NCI-H345 (cell line): ENCODE measurements around the gene VAV1.
"Not testable (repeated sequence)": the region's sequence is repeated elsewhere in the genome, so short reads cannot be mapped to it uniquely, and the experiment has no call there.

Source experiments
- DNase-seq: peaks from one replicate; lab custom pipeline; 2025; lab: John Stamatoyannopoulos, UW

Gene VAV1

GRCh38 chr19:6761053-6761676, 11.3 kb upstream of the VAV1 start:
- DNase-seq: no peak

- not testable (repeated sequence) for DNase-seq
These were observed 10.2 kb upstream of the VAV1 start for GRCh38 chr19:6762253-6762797.

GRCh38 chr19:6765738-6766356, 6.7 kb upstream of the VAV1 start:
- peak; percentile 40 for DNase-seq

GRCh38 chr19:6766357-6767080, 6.0 kb upstream of the VAV1 start:
- DNase-seq: no peak

DNA sequence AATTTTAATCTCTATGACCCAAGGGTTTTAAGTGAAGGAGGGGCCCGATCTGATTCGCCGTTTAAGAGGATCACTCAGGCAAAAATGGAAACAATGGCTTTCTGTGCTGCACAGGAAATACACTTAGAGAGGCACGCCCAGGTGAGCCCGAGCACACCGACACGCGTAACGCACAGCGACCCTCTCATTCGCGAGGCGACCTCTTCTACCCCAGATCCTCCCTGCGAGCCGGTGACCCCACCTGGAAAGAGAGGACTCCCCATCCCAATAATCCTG, 5.5 kb upstream of the VAV1 start:
- DNase-seq: peak; percentile 50

DNA sequence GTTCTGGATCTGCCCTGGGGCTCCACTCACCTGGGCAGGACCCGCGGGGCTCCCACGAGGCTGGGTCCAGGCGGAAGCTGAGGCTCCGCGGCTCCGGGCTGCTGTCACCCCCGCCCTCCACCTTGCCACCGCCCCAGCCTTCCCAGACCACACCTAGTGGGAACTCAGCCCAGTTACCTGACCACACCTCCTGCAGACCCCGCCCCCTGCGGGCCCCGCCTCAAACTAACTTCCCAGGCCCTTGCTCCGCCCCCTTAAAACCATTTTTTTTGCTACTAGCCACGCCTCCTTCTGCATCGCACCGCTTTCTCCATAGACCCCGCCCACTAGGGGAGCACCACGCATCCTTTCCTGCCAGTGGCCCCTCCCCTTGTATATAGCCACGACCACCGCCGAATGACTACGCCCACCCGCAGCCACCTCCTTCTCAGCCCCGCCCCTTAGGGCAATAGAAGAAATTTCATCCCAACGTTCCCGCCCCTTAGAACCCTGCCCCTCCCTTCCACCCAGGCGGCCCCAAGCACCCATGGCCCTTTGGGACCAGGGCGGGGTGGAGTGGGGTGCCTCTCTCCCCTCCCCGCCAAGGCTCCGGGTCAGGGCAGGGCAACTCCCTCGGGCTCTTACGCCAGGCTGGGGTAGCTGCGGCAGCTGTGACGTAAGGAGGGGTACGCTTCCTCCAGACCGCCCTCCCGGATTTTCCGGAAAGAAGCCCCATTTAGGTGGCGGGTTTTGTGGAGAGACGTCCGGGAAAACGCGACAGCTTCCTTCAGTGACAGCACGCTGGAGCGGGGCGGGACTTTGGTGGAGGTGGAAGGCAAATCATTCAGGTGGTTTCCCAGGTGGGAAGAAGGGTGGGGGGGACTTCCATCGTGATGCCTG, 4.9 kb upstream of the VAV1 start, which contains the start of gene SH2D3A:
SH2D3A (minus strand) TSS at position 79 of the 879 bp plus-strand sequence. CDS start 3,687 bp downstream, outside the sequence.
- peak; percentile 86 for DNase-seq

DNA sequence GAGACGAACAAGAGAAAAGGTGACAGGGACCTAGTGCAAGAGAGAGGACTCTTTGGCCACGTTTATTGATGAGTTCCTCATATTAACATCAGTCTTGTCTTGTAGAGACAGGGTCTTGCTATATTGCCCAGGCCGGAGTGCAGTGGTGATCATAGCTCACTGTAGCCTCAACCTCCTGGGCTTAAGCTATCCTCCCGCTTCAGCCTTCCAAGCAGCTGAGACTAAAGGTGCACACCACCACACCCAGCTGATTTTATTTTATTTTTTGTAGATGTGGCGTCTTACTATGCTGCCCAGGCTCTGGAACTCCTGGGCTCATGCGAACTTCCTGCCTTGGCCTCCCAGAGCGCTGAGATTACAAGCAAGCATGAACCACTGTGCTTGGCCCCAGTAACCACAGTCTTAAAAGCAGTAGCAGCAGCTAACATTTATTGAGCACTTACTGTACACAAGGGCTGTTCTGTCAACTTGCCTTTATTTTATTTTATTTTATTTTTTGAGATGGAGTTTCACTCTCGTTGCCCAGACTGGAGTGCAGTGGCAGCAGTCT, 4.2 kb upstream of the VAV1 start:
- no peak for DNase-seq

- no peak for DNase-seq
These were observed 3.4 kb upstream of the VAV1 start for GRCh38 chr19:6769006-6769619.

DNA sequence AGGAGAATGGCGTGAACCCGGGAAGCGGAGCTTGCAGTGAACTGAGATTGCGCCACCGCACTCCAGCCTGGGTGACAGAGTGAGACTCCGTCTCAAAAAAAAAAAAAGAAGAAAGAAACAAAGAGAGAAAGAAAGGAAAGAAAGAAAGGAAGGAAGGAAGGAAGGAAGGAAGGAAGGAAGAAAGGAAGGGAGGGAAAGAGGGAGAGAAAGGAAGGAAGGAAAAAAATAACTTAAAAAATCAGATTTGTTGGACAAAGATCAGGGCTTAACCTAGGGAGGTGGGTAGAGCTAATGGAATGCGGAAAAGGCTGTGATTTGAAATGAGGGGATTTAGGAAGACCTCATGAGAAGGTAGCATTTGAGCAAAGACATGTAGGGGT, 870 bp upstream of the VAV1 start:
- not testable (repeated sequence) for DNase-seq

DNA sequence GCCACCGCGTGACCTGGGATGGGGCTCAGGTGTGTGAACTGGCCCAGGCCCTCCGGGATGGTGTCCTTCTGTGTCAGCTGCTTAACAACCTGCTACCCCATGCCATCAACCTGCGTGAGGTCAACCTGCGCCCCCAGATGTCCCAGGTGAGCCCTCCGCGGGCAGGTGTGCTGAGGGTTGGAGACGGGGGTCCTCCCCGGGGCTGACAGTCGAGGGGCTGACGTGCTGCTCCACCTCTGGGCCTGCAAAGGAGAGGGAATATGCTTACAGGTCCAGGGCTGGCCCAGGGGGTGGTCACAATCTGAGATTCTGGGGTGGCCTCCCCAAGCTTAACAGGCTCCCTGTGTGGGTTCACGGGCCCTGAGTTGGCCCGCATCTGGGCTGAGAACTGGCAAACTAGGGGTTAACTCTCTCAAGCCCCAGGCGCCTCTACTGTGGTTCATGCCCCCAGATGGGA, 386 bp downstream of the VAV1 start:
- no peak for DNase-seq

- DNase-seq: no peak
These were observed 919 bp downstream of the VAV1 start for GRCh38 chr19:6773323-6773931.

DNA sequence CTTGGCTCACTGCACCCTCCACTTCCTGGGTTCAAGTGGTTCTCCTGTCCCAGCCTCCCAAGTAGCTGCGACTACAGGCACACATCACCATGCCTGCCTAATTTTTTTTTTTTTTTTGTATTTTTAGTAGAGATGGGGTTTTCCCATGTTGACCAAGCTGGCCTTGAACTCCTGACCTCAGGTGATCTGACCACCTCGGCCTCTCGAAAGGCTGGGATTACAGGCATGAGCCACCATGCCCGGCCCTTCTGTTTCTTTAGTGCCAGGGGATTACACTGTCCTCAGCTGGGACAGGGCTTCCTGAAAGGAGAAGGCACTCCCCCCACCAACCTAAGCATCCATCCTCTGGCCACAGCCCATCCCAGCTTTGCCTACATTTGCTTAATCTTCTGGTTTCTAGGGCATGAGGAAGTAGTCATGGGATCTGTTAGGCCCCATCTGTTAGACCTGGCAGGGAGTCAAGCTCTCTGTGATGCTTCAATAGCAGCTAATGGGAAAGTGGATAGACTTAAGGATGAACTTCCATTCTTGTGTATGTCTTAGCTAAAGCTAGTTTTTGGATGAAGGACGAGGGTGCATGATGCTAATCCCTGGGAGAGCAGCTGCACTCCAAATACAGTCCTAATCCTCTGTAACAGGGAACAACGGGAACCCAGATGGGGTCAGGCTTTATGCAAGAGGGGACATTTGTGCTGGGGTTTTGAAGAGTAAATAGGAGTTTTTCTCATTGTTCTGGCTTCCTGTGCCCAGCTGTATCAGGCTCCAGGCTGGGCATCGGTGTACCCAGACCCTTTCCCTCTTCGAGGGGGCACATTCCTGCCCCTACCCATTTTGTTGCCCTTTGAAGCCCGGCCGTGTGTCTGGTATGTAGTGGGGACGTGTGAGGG, 2.6 kb downstream of the VAV1 start:
- no peak for DNase-seq

DNA sequence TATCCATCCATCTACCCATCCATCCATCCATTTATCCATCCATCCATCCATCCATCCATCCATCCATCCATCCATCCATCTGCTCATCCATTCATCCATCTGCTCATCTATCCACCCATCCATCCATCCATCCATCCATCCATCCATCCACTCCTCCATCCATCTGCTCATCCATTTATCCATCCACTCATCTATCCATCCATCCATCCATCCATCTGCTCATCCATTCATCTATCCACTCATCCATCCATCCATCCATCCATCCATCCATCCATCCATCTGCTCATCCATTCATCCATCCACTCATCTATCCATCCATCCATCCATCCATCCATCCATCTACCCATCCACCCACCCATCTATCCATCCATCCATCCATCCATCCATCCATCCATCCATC, 3.5 kb downstream of the VAV1 start:
- not testable (repeated sequence) for DNase-seq

DNA sequence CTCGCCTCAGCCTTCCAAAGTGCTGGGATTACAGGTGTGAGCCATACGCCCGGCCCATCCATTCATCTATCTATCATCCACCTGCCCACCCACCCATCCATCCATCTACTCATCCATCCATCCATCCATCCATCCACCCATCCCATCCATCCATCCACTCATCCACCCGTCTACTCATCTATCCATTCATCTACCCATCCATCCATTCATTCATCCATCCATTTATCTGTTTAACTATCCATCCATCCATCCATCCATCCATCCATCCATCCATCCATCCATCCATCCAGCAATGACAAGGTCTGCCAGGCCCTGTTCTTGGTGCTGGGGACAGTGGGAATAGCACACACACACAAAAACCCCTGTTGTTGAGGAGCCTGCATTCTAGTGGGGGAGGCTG, 4.5 kb downstream of the VAV1 start:
- DNase-seq: no peak

- DNase-seq: no peak
These were observed 4.9 kb downstream of the VAV1 start for GRCh38 chr19:6777434-6777833.

DNA sequence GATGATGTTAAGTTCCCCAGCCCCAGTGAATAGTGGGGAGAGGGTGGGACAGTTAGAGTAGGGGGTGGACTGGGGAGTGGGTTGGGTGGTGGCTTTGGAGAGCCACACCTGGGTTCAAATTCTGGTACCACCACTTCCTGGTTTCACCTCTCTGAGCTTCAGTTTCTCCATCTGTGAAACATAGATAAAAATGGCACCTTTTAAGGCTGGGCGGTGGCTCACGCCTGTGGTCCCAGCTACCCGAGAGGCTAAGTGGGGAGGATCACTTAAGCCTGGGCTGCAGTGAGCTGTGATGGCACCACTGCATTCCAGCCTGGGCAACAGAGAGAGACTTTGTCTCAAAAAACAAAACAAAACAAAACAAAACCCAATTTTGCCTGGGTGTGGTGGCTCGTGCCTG, 5.9 kb downstream of the VAV1 start:
- DNase-seq: no peak

- DNase-seq: no peak
These were observed 6.7 kb downstream of the VAV1 start for GRCh38 chr19:6779206-6779605.

GRCh38 chr19:6787393-6787792, 14.9 kb downstream of the VAV1 start:
- no peak for DNase-seq

GRCh38 chr19:6788896-6789295, 16.4 kb downstream of the VAV1 start:
- DNase-seq: no peak
